DND-41 (cell line): Measurements from ENCODE around the gene RGS9.

Experiments
- EZH2 ChIP-seq: IDR thresholded peaks from 3 replicates; pipeline ENCODE4 v1.6.1; 2012; ENCODE audit warnings: borderline replicate concordance, low read depth, mild to moderate bottlenecking, moderate library complexity, low read length, inconsistent platforms; ENCODE audit not compliant: severe bottlenecking
- TF ChIP-seq, protein P1 (sequence below): IDR thresholded peaks from 2 replicates; pipeline ENCODE4 v1.5.1; 2012; ENCODE audit warnings: borderline replicate concordance, low read length, moderate library complexity, mild to moderate bottlenecking; ENCODE audit not compliant: poor library complexity, severe bottlenecking; ENCODE audit errors: extremely low read depth

GRCh38 chr17:65226227-65226626 is 89.1 kb downstream of the RGS9 start:
- TF ChIP-seq, protein P1, sequence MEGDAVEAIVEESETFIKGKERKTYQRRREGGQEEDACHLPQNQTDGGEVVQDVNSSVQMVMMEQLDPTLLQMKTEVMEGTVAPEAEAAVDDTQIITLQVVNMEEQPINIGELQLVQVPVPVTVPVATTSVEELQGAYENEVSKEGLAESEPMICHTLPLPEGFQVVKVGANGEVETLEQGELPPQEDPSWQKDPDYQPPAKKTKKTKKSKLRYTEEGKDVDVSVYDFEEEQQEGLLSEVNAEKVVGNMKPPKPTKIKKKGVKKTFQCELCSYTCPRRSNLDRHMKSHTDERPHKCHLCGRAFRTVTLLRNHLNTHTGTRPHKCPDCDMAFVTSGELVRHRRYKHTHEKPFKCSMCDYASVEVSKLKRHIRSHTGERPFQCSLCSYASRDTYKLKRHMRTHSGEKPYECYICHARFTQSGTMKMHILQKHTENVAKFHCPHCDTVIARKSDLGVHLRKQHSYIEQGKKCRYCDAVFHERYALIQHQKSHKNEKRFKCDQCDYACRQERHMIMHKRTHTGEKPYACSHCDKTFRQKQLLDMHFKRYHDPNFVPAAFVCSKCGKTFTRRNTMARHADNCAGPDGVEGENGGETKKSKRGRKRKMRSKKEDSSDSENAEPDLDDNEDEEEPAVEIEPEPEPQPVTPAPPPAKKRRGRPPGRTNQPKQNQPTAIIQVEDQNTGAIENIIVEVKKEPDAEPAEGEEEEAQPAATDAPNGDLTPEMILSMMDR, result no peak
- no peak for TF ChIP-seq EZH2
